ENCODE data around the gene SPATA16.
"Not testable (repeated sequence)": the region's sequence is repeated elsewhere in the genome, so short reads cannot be mapped to it uniquely, and the experiment has no call there.

The SPATA16 gene

GRCh38 chr3:172868582-172869200 is 272.3 kb downstream of the SPATA16 start:
- no peak for ATAC-seq (ENCODE audit: insufficient read depth, low read depth)
- no peaks in the 10 kb centered on the region for H3K36me3 ChIP-seq (ENCODE audit: insufficient read depth, low read length)
- H2AFZ ChIP-seq (ENCODE audit: low read depth, low read length), result no peak overlapping the region
- no peaks in the 10 kb centered on the region for H4K20me1 ChIP-seq (ENCODE audit: insufficient read depth, low read length)
- H3K27ac ChIP-seq (ENCODE audit: low read length), result no peak overlapping the region
- no peak overlapping the region for H3K4me2 ChIP-seq (ENCODE audit: insufficient read depth, low read length)
- TF ChIP-seq EZH2 (IDR thresholded peaks at IDR 0.05; ENCODE audit: borderline replicate concordance, low read depth, low read length, severe bottlenecking) (no peak), CTCF (IDR thresholded peaks at IDR 0.05; ENCODE audit: borderline replicate concordance, extremely low read depth, low read length, poor library complexity, severe bottlenecking) (no peak)
- no peaks in the 10 kb centered on the region for H3K9me3 ChIP-seq (ENCODE audit: insufficient read depth, low read length, severe bottlenecking)
- H3K9ac ChIP-seq (ENCODE audit: low read depth, low read length), result no peak overlapping the region
- H3K4me3 ChIP-seq (ENCODE audit: low read depth in 1 of 2, low read length in 2 of 2), result no peak overlapping the region
- no peak for DNase-seq
- H3K27me3 ChIP-seq (ENCODE audit: insufficient read depth, low read length, poor library complexity), result peaks cover 7% of the 10 kb centered on the region
- no peaks in the 10 kb centered on the region for H3K4me1 ChIP-seq (ENCODE audit: insufficient read depth, low read length)
- H3K79me2 ChIP-seq (ENCODE audit: insufficient read depth, low read length), result no peaks in the 10 kb centered on the region

GRCh38 chr3:172866726-172867350 is 274.2 kb downstream of the SPATA16 start:
- H3K9me3 ChIP-seq (ENCODE audit: insufficient read depth, low read length, severe bottlenecking); H3K27ac ChIP-seq (ENCODE audit: low read length); H3K4me1 ChIP-seq (ENCODE audit: insufficient read depth, low read length); H4K20me1 ChIP-seq (ENCODE audit: insufficient read depth, low read length); H3K36me3 ChIP-seq (ENCODE audit: insufficient read depth, low read length); DNase-seq; H3K79me2 ChIP-seq (ENCODE audit: insufficient read depth, low read length); H2AFZ ChIP-seq (ENCODE audit: low read depth, low read length); ATAC-seq (ENCODE audit: insufficient read depth, low read depth); H3K9ac ChIP-seq (ENCODE audit: low read depth, low read length); H3K27me3 ChIP-seq (ENCODE audit: insufficient read depth, low read length, poor library complexity); H3K4me2 ChIP-seq (ENCODE audit: insufficient read depth, low read length); H3K4me3 ChIP-seq (ENCODE audit: low read depth in 1 of 2, low read length in 2 of 2): not testable (repeated sequence)

- Histone ChIP-seq H3K27ac (ENCODE audit: low read length) (no peak overlapping the region), H3K79me2 (ENCODE audit: insufficient read depth, low read length) (no peaks in the 10 kb centered on the region), H4K20me1 (ENCODE audit: insufficient read depth, low read length) (no peaks in the 10 kb centered on the region), H3K4me1 (ENCODE audit: insufficient read depth, low read length) (no peaks in the 10 kb centered on the region), H3K9me3 (ENCODE audit: insufficient read depth, low read length, severe bottlenecking) (no peaks in the 10 kb centered on the region), H3K27me3 (ENCODE audit: insufficient read depth, low read length, poor library complexity) (peaks cover 5% of the 10 kb centered on the region), H3K4me3 (ENCODE audit: low read depth in 1 of 2, low read length in 2 of 2) (no peak overlapping the region), H3K36me3 (ENCODE audit: insufficient read depth, low read length) (no peaks in the 10 kb centered on the region), H3K4me2 (ENCODE audit: insufficient read depth, low read length) (no peak overlapping the region), H2AFZ (ENCODE audit: low read depth, low read length) (no peak overlapping the region), H3K9ac (ENCODE audit: low read depth, low read length) (no peak overlapping the region)
- TF ChIP-seq CTCF (IDR thresholded peaks at IDR 0.05; ENCODE audit: borderline replicate concordance, extremely low read depth, low read length, poor library complexity, severe bottlenecking) (no peak), EZH2 (IDR thresholded peaks at IDR 0.05; ENCODE audit: borderline replicate concordance, low read depth, low read length, severe bottlenecking) (no peak)
- ATAC-seq (ENCODE audit: insufficient read depth, low read depth) (no peak), DNase-seq (no peak)
Measured at GRCh38 chr3:172859041-172859440, 282.0 kb downstream of the SPATA16 start.

- TF ChIP-seq EZH2 (IDR thresholded peaks at IDR 0.05; ENCODE audit: borderline replicate concordance, low read depth, low read length, severe bottlenecking) (no peak), CTCF (IDR thresholded peaks at IDR 0.05; ENCODE audit: borderline replicate concordance, extremely low read depth, low read length, poor library complexity, severe bottlenecking) (no peak)
- no peak overlapping the region for H2AFZ ChIP-seq (ENCODE audit: low read depth, low read length)
- ATAC-seq (ENCODE audit: insufficient read depth, low read depth), result no peak
Measured at GRCh38 chr3:172856795-172857742, 284.0 kb downstream of the SPATA16 start.

More at GRCh38 chr3:172856795-172857742, 284.0 kb downstream of the SPATA16 start:
- Histone ChIP-seq H3K27me3 (ENCODE audit: insufficient read depth, low read length, poor library complexity) (peaks cover 5% of the 10 kb centered on the region), H4K20me1 (ENCODE audit: insufficient read depth, low read length) (no peaks in the 10 kb centered on the region), H3K9me3 (ENCODE audit: insufficient read depth, low read length, severe bottlenecking) (no peaks in the 10 kb centered on the region), H3K9ac (ENCODE audit: low read depth, low read length) (no peak overlapping the region), H3K4me3 (ENCODE audit: low read depth in 1 of 2, low read length in 2 of 2) (no peak overlapping the region), H3K27ac (ENCODE audit: low read length) (no peak overlapping the region), H3K79me2 (ENCODE audit: insufficient read depth, low read length) (no peaks in the 10 kb centered on the region), H3K4me1 (ENCODE audit: insufficient read depth, low read length) (no peaks in the 10 kb centered on the region), H3K4me2 (ENCODE audit: insufficient read depth, low read length) (no peak overlapping the region), H3K36me3 (ENCODE audit: insufficient read depth, low read length) (no peaks in the 10 kb centered on the region)
- no peak for DNase-seq
